A549 (cell line): ENCODE measurements around the gene VAV3.

ENCODE experiments used
- BHLHE40 ChIP-seq: IDR thresholded peaks from 2 replicates; pipeline ENCODE4 v1.6.1; 2012; ENCODE audit warnings: low read depth, low read length, inconsistent platforms
- CHD2 ChIP-seq: fragments of 150-350 bp; IDR thresholded peaks from 2 replicates; pipeline ENCODE4 v1.6.1; 2014; ENCODE audit warnings: low read length; ENCODE audit not compliant: partially characterized antibody
- CTCF ChIP-seq: fragments of >200 bp; sonication (Bioruptor Twin); formaldehyde crosslinking; IDR thresholded peaks from 3 replicates; pipeline ENCODE4 v1.5.1; 2016
- MYC ChIP-seq: IDR thresholded peaks from 2 replicates; pipeline ENCODE4 v1.6.1; 2012; ENCODE audit warnings: mild to moderate bottlenecking, inconsistent platforms, low read length, improper control_type of control experiment, borderline replicate concordance
- PHF8 ChIP-seq: fragments of 200-600 bp; sonication (generic); IDR thresholded peaks from 2 replicates; pipeline ENCODE4 v1.6.1; 2016; ENCODE audit warnings: low read depth, mild to moderate bottlenecking, antibody characterized with exemption, moderate library complexity, borderline replicate concordance
- POLR2A ChIP-seq: IDR thresholded peaks from 2 replicates; pipeline ENCODE4 v1.6.1; 2012; ENCODE audit warnings: mild to moderate bottlenecking, low read length
- SMC3 ChIP-seq: fragments of >200 bp; sonication (Bioruptor Twin); formaldehyde crosslinking; IDR thresholded peaks from 3 replicates; pipeline ENCODE4 v1.6.1; 2018; ENCODE audit warnings: inconsistent platforms

GRCh38 chr1:107620753-107621152, 344.2 kb downstream of the VAV3 start:
- TF ChIP-seq CTCF (no peak), POLR2A (no peak), MYC (no peak), PHF8 (no peak), SMC3 (no peak), CHD2 (no peak), BHLHE40 (no peak)
